ENCODE measurements around the gene TMEM181. TPM values are rescaled to one million over a fixed set of nuclear protein-coding genes. Genes with fewer than 3 reads are reported as not detected.

Gene TMEM181
- total RNA-seq, 2 donors from 2014 or later: 21.2 to 21.8 TPM

DNA sequence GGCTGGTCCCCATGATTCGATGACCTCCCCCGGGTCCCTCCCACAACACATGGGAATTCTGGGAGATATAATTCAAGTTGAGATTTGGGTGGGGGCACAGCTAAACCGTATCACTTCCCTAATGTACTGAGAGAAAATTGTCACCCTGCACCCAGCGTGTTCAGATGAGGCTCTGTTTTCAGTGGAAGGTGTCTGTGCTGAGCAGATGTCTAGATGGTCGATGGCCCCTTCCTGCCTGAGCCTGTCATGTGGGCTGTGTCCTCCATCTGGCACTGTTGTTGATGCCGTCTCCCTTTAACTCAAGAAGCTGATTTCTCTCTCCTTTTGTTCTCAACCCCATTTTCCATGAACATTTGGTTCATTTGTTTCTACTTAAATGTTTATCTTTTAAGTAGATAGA is 37.0 kb downstream of the TMEM181 start:
- no peaks in the 10 kb centered on the region for H3K9me3 Mint-ChIP-seq
- peaks cover 60% of the 10 kb centered on the region for H3K36me3 Mint-ChIP-seq (ENCODE audit: low read depth)
- DNase-seq: no peak

DNA sequence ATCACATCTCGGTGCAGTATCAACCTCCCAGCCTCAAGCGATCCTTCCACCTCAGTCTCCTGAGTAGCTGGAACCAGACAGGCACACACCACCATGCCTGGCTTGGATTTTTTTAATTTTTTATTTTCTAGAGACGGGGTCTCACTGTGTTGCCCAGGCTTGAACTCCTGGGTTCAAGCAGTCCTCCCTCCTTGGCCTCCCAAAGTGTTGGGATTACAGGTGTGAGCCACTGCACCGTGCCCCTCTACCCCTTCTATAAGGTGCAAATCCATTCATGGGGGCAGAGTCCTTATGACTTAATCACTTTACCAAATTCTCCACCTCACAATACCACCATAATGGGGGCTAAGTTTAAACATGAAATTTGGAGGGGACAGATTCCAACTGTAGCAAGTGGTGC is 37.7 kb downstream of the TMEM181 start:
- no peak overlapping the region for H3K27ac Mint-ChIP-seq
- Histone ChIP-seq H3K9ac (ENCODE audit: extremely low read depth, low read length, poor library complexity, severe bottlenecking) (no peak overlapping the region), H3K36me3 (ENCODE audit: control insufficient read depth, insufficient read depth, low read length) (peaks cover 56% of the 10 kb centered on the region), H3K9me3 (ENCODE audit: control insufficient read depth, low read length) (no peaks in the 10 kb centered on the region), H3K4me3 (ENCODE audit: low read length) (no peak overlapping the region), H3K4me1 (ENCODE audit: control insufficient read depth, insufficient read depth, low read length) (no peaks in the 10 kb centered on the region), H3K27ac (ENCODE audit: low read depth, low read length) (no peak overlapping the region), H3K27me3 (ENCODE audit: control insufficient read depth, insufficient read depth, low read length, poor library complexity, severe bottlenecking) (no peaks in the 10 kb centered on the region)
- WGBS, 2 experiments (ENCODE audit: insufficient coverage in 1 of 2, insufficient read length in 1 of 2): 94 to 100% methylated on average over 2 to 4 of the region's 4 CpGs
- no peak for DNase-seq
- TF ChIP-seq, protein P1, sequence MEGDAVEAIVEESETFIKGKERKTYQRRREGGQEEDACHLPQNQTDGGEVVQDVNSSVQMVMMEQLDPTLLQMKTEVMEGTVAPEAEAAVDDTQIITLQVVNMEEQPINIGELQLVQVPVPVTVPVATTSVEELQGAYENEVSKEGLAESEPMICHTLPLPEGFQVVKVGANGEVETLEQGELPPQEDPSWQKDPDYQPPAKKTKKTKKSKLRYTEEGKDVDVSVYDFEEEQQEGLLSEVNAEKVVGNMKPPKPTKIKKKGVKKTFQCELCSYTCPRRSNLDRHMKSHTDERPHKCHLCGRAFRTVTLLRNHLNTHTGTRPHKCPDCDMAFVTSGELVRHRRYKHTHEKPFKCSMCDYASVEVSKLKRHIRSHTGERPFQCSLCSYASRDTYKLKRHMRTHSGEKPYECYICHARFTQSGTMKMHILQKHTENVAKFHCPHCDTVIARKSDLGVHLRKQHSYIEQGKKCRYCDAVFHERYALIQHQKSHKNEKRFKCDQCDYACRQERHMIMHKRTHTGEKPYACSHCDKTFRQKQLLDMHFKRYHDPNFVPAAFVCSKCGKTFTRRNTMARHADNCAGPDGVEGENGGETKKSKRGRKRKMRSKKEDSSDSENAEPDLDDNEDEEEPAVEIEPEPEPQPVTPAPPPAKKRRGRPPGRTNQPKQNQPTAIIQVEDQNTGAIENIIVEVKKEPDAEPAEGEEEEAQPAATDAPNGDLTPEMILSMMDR (conservative IDR thresholded peaks at IDR 0.05): no peak
- no peaks in the 10 kb centered on the region for H3K9me3 Mint-ChIP-seq
- peaks cover 62% of the 10 kb centered on the region for H3K36me3 Mint-ChIP-seq (ENCODE audit: low read depth)
- H3K4me3 Mint-ChIP-seq: no peak overlapping the region
- H3K4me1 Mint-ChIP-seq: no peaks in the 10 kb centered on the region
- no peaks in the 10 kb centered on the region for H3K27me3 Mint-ChIP-seq (ENCODE audit: insufficient read depth)

More for the DNA sequence above, 37.0 kb downstream of the TMEM181 start:
- Mint-ChIP-seq H3K4me1 (no peaks in the 10 kb centered on the region), H3K27ac (no peak overlapping the region), H3K27me3 (ENCODE audit: insufficient read depth) (no peaks in the 10 kb centered on the region), H3K4me3 (no peak overlapping the region)
- no peaks in the 10 kb centered on the region for H3K9me3 ChIP-seq (ENCODE audit: control insufficient read depth, low read length)
- H3K4me3 ChIP-seq (ENCODE audit: low read length): no peak overlapping the region
- H3K27ac ChIP-seq (ENCODE audit: low read depth, low read length): peak overlapping the region; percentile 44
- WGBS, 2 experiments (ENCODE audit: insufficient coverage in 1 of 2, insufficient read length in 1 of 2): 95 to 100% methylated on average over 4 to 6 of the region's 6 CpGs
- H3K9ac ChIP-seq (ENCODE audit: extremely low read depth, low read length, poor library complexity, severe bottlenecking): no peak overlapping the region
- TF ChIP-seq, protein P1 (conservative IDR thresholded peaks at IDR 0.05): no peak
- H3K4me1 ChIP-seq (ENCODE audit: control insufficient read depth, insufficient read depth, low read length): no peaks in the 10 kb centered on the region
- H3K36me3 ChIP-seq (ENCODE audit: control insufficient read depth, insufficient read depth, low read length): peaks cover 56% of the 10 kb centered on the region
- H3K27me3 ChIP-seq (ENCODE audit: control insufficient read depth, insufficient read depth, low read length, poor library complexity, severe bottlenecking): no peaks in the 10 kb centered on the region

DNA sequence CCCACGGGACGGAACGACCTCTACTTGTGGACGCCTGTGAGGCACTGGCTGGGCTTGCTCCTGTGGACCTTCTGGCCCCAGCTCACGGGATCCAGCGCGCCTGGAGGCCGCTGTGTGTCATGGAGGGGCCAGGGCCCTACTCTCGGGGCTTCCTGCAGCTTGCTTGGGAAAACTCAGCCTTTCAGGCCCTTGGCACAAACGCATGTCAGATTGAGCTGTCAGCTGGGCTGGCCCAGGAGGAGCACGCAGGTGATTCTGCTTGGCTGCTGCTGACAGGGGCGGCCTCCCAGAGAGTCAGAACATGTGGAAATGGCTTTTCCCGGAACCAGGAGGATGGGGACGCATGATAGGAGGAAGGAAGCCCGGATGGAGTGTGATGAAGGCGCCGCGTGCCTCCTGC is 39.7 kb downstream of the TMEM181 start:
- H3K27ac Mint-ChIP-seq: no peak overlapping the region
- no peak overlapping the region for H3K27ac ChIP-seq (ENCODE audit: low read depth, low read length)

More for the DNA sequence above, 39.7 kb downstream of the TMEM181 start:
- Mint-ChIP-seq H3K4me1 (no peaks in the 10 kb centered on the region), H3K4me3 (no peak overlapping the region), H3K27me3 (ENCODE audit: insufficient read depth) (no peaks in the 10 kb centered on the region), H3K9me3 (no peaks in the 10 kb centered on the region), H3K36me3 (ENCODE audit: low read depth) (peaks cover 53% of the 10 kb centered on the region)
- DNase-seq: no peak
- TF ChIP-seq, protein P1 (conservative IDR thresholded peaks at IDR 0.05): no peak
- Histone ChIP-seq H3K4me3 (ENCODE audit: low read length) (no peak overlapping the region), H3K27me3 (ENCODE audit: control insufficient read depth, insufficient read depth, low read length, poor library complexity, severe bottlenecking) (no peaks in the 10 kb centered on the region), H3K9ac (ENCODE audit: extremely low read depth, low read length, poor library complexity, severe bottlenecking) (no peak overlapping the region), H3K4me1 (ENCODE audit: control insufficient read depth, insufficient read depth, low read length) (no peaks in the 10 kb centered on the region), H3K36me3 (ENCODE audit: control insufficient read depth, insufficient read depth, low read length) (peaks cover 40% of the 10 kb centered on the region), H3K9me3 (ENCODE audit: control insufficient read depth, low read length) (no peaks in the 10 kb centered on the region)
- 93 to 96% methylated on average over 16 to 18 of the region's 18 CpGs for WGBS, 2 experiments (ENCODE audit: insufficient coverage in 1 of 2, insufficient read length in 1 of 2)

Data from endodermal cell (in vitro differentiated cells).